Measurements from ENCODE around the gene SH3BP2. TPM values are rescaled to one million over a fixed set of nuclear protein-coding genes. Genes with fewer than 3 reads are reported as not detected.
A peak's percentile ranks its signal among the peaks of the same experiment; 100 is the strongest.

Gene SH3BP2
- total and polyA plus RNA-seq, 10 of the 15 experiments (the other 5 are each of a cell fraction or from before 2014, with no cell fraction given) = 1.1 to 61.8 (median 23.9) TPM

DNA sequence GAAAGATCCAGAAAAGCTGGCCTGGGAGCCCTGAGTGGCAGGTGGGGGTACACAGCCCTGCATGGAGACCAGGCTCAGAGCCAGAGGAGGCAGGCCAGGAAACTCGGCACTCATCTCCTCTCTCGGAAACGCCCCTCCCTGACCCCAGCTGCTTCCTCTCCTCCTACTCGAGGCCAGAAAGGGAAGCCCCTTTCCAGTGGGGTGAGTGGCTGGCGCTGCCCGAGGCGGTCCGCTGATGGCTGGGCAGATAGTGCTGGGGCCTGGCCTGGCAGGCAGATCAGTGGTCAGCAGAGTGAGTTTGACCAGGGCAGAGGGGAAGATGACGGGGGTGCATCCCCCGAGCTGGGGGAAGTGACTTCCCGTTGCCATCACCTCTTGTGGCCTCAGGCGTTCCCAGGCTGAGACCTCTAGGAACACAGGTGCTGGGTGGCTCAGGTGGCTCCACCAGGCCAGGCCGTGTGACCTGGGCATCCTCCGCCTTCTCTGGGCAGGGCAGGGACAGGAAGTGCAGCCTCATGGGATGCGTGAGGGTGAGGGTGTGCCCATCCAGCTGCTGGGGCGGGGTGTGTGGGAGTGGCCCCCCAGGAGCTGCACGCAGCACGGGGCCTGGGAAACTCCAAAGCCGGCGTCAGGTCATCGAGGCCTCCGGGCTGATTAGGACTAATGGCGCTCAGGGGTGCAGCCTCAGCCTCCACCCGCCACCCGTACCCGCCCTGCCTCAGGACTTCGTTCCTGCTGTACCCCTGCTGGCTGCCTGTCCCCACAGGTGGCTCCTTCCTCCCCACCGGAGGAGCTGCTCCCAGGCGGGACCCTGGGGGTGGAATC, 5.7 kb downstream of the SH3BP2 start:
- Histone ChIP-seq H3K9me3 (replicated peaks; ENCODE audit: control insufficient read depth, insufficient read depth, low read length) (no peaks in the 10 kb centered on the region), H3K27ac (ENCODE audit: control insufficient read depth, insufficient read depth) (peak overlapping the region; percentile 57), H3K79me2 (ENCODE audit: control insufficient read depth, insufficient read depth, low read length) (peaks cover 37% of the 10 kb centered on the region), H3K4me2 (ENCODE audit: control insufficient read depth, insufficient read depth) (peak overlapping the region; percentile 60), H3K4me1 (ENCODE audit: control insufficient read depth, insufficient read depth, low read length) (peaks cover 58% of the 10 kb centered on the region), H3K9ac (ENCODE audit: control insufficient read depth, insufficient read depth, low read length) (peak overlapping the region; percentile 44), H2AFZ (ENCODE audit: control insufficient read depth, low read depth, low read length) (peak overlapping the region; percentile 31), H3K36me3 (ENCODE audit: control insufficient read depth in 2 of 2, insufficient read depth in 2 of 2, low read length in 1 of 2) (no peaks in the 10 kb centered on the region; a peak in 1 of 4 replicates), H3K4me3 (peak overlapping the region; percentile 77), H4K20me1 (ENCODE audit: control insufficient read depth, insufficient read depth) (no peaks in the 10 kb centered on the region), H3K27me3 (replicated peaks in 1 of 2; ENCODE audit: control insufficient read depth in 2 of 2, insufficient read depth in 2 of 2, low read length in 1 of 2) (no peaks in the 10 kb centered on the region)
- ChIA-PET SMC1A (ENCODE audit: uncharacterized antibody, unreplicated experiment) (interaction anchor here (0.9 to 6.2 kb wide), 9 partner anchors 11 to 155 kb away, joined by 3 to 49 read pairs (median 4); no protein-coding TSS in a partner anchor), POLR2A (interaction anchor here (0.5 to 6.7 kb wide), 10 partner anchors 11 to 157 kb away, joined by 3 to 57 read pairs (median 5); partner anchors contain the start of gene TNIP2), CTCF (interaction anchor here (0.7 to 4.5 kb wide), 4 partner anchors 11 to 156 kb away, joined by 3 to 17 read pairs (median 4); no protein-coding TSS in a partner anchor), RAD21 (ENCODE audit: unreplicated experiment) (interaction anchor here (0.6 to 5.4 kb wide), 4 partner anchors 12 to 156 kb away, joined by 3 to 43 read pairs (median 4); no protein-coding TSS in a partner anchor)
- ATAC-seq = peak; percentile 60
- peak; percentile 88 for FAIRE-seq
- DNase-seq (ENCODE audit: low read depth, low spot score) = no peak
- intact Hi-C loops (cut with micrococcal nuclease; ENCODE audit: unreplicated experiment) (no loop called here), in situ Hi-C loops (cut with MboI) (no loop called here)
- BruUV-seq (replicated peaks) = no TSS peak
- WGBS (ENCODE audit: insufficient coverage, insufficient replicate concordance, low lambda C conversion rate, missing lambda C conversion rate) = 0% methylated on average over 24 of the region's 29 CpGs
- TF ChIP-seq, protein P1, sequence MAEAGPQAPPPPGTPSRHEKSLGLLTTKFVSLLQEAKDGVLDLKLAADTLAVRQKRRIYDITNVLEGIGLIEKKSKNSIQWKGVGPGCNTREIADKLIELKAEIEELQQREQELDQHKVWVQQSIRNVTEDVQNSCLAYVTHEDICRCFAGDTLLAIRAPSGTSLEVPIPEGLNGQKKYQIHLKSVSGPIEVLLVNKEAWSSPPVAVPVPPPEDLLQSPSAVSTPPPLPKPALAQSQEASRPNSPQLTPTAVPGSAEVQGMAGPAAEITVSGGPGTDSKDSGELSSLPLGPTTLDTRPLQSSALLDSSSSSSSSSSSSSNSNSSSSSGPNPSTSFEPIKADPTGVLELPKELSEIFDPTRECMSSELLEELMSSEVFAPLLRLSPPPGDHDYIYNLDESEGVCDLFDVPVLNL (IDR thresholded peaks at IDR 0.05; ENCODE audit: low read depth, low read length) = no peak
- TF ChIP-seq POLR2AphosphoS5 (IDR thresholded peaks at IDR 0.05; ENCODE audit: low read length) (no peak), STAT1 (conservative IDR thresholded peaks at IDR 0.05) (no peak), TAF1 (IDR thresholded peaks at IDR 0.05; ENCODE audit: borderline replicate concordance, low read depth, low read length) (no peak), EP300 (IDR thresholded peaks at IDR 0.05; ENCODE audit: borderline replicate concordance in 1 of 2, control insufficient read depth in 1 of 2, low read depth in 2 of 2, low read length in 2 of 2) (no peak), HDAC6 (IDR thresholded peaks at IDR 0.05; ENCODE audit: unreplicated experiment) (no peak), SPI1 (IDR thresholded peaks at IDR 0.05; ENCODE audit: borderline replicate concordance, insufficient read depth, low read depth, low read length) (peak; percentile 37; the same call in 1 of the 2 replicates), RELA (IDR thresholded peaks at IDR 0.05; ENCODE audit: borderline replicate concordance, partially characterized antibody) (no peak), FOXK2 (IDR thresholded peaks at IDR 0.05) (no peak), PKNOX1 (IDR thresholded peaks at IDR 0.05) (peak; percentile 73), ZNF207 (IDR thresholded peaks at IDR 0.05; ENCODE audit: borderline replicate concordance) (no peak), SMARCA5 (IDR thresholded peaks at IDR 0.05) (peak; percentile 41; the same call in 1 of the 2 replicates), CREB1 (IDR thresholded peaks at IDR 0.05; ENCODE audit: low read depth) (no peak), BCLAF1 (IDR thresholded peaks at IDR 0.05) (no peak), CHD4 (IDR thresholded peaks at IDR 0.05) (no peak), KLF5 (IDR thresholded peaks at IDR 0.05; ENCODE audit: partially characterized antibody) (no peak), HDGF (IDR thresholded peaks at IDR 0.05) (peak; percentile 78; the same call in 1 of the 2 replicates), ASH2L (IDR thresholded peaks at IDR 0.05; ENCODE audit: borderline replicate concordance, low read depth) (no peak)
